Activated CD8-positive, alpha-beta memory T cell treated with anti-CD3 and anti-CD28 coated beads, Interleukin-2, amount 10 ng/mL, durations not matched to agents 7 days and 5 days (primary cell): Measurements from ENCODE around the gene RFX8. TPM values are rescaled to one million over a fixed set of nuclear protein-coding genes. Genes with fewer than 3 reads are reported as not detected.

Experiments used
- ATAC-seq: fragments of 150-1000 bp; cut with Tn5 transposase; one replicate; pipeline ENCODE4 v1.10.0; 2021; ENCODE audit warnings: moderate library complexity
- CTCF ChIA-PET: fragments of 350-600 bp; sonication (Branson Sonifier 250); formaldehyde crosslinking; loops from one replicate; lab custom pipeline; 2021; ENCODE audit warnings: antibody characterized with exemption; lab: Charles Lee
- DNase-seq: peaks from one replicate; pipeline ENCODE4 v3.0.0-alpha.2; 2020
- H3K27ac Mint-ChIP-seq: one replicate; pipeline ENCODE4 v1.8.0; 2021; ENCODE audit warnings: mild to moderate bottlenecking, mixed read lengths
- H3K27me3 Mint-ChIP-seq: one replicate; pipeline ENCODE4 v1.8.0; 2021; ENCODE audit warnings: mixed read lengths
- H3K36me3 Mint-ChIP-seq: one replicate; pipeline ENCODE4 v1.8.0; 2021; ENCODE audit warnings: mild to moderate bottlenecking, mixed read lengths
- H3K4me1 Mint-ChIP-seq: one replicate; pipeline ENCODE4 v1.8.0; 2021; ENCODE audit warnings: mixed read lengths
- H3K4me3 Mint-ChIP-seq: one replicate; pipeline ENCODE4 v1.8.0; 2021; ENCODE audit warnings: mild to moderate bottlenecking, moderate library complexity, mixed read lengths
- H3K9me3 Mint-ChIP-seq: one replicate; pipeline ENCODE4 v1.8.0; 2022; ENCODE audit warnings: low read depth, mixed read lengths
- total RNA-seq, 2 experiments: library from RNA; stranded (reverse); gene quantifications; one replicate each; pipeline ENCODE4 v1.2.3, GENCODE V29; 2021

Gene RFX8
- total RNA-seq, 2 experiments from 2014 or later, result 1.0 to 2.3 TPM

- DNase-seq, result no peak
- no peak for ATAC-seq
- Mint-ChIP-seq H3K9me3 (no peaks in the 10 kb centered on the region), H3K27me3 (peaks cover 60% of the 10 kb centered on the region), H3K4me3 (no peak overlapping the region), H3K36me3 (no peaks in the 10 kb centered on the region), H3K27ac (no peak overlapping the region), H3K4me1 (peaks cover 11% of the 10 kb centered on the region)
- CTCF ChIA-PET, result interaction anchor here (1.3 kb wide), 1 partner anchor 54 kb away, joined by 4 read pairs; no protein-coding TSS in a partner anchor
Measured at GRCh38 chr2:101395545-101396315, 79.2 kb downstream of the RFX8 start.

GRCh38 chr2:101388232-101388631 is 86.7 kb downstream of the RFX8 start:
- no peak overlapping the region for H3K4me3 Mint-ChIP-seq
- ATAC-seq (no peak), DNase-seq (no peak)
- no peak overlapping the region for H3K27ac Mint-ChIP-seq
- no peaks in the 10 kb centered on the region for H3K36me3 Mint-ChIP-seq
- H3K27me3 Mint-ChIP-seq, result peaks cover 72% of the 10 kb centered on the region
- CTCF ChIA-PET, result interaction anchor here (0.8 to 3.9 kb wide), 10 partner anchors 11 to 135 kb away, joined by 3 to 51 read pairs (median 8); partner anchors contain the start of gene CNOT11
- H3K4me1 Mint-ChIP-seq, result peaks cover 11% of the 10 kb centered on the region
- H3K9me3 Mint-ChIP-seq, result no peaks in the 10 kb centered on the region

GRCh38 chr2:101387151-101387834 is 87.6 kb downstream of the RFX8 start, which contains the start of gene CREG2:
Gene CREG2 (minus strand): TSS chr2:101387503. CDS start chr2:101387457, 46 bp downstream.
- peak; percentile 59 for DNase-seq
- ATAC-seq, result peak; percentile 89
- no peaks in the 10 kb centered on the region for H3K9me3 Mint-ChIP-seq
- H3K4me3 Mint-ChIP-seq, result peak within 1 kb of the TSS; percentile 42
- no peak within 1 kb of the TSS for H3K27ac Mint-ChIP-seq
- H3K36me3 Mint-ChIP-seq, result no peaks in the 10 kb centered on the region
- H3K4me1 Mint-ChIP-seq, result peaks cover 11% of the 10 kb centered on the region
- CTCF ChIA-PET, result interaction anchor here (0.6 to 3.9 kb wide), 14 partner anchors 10 to 129 kb away, joined by 3 to 51 read pairs (median 3); no protein-coding TSS in a partner anchor
- H3K27me3 Mint-ChIP-seq, result peaks cover 69% of the 10 kb centered on the region

GRCh38 chr2:101386599-101387150 is 88.2 kb downstream of the RFX8 start:
- CTCF ChIA-PET, result interaction anchor here (0.6 to 3.9 kb wide), 13 partner anchors 12 to 128 kb away, joined by 3 to 51 read pairs (median 3); no protein-coding TSS in a partner anchor
- peak overlapping the region; percentile 42 for H3K4me3 Mint-ChIP-seq
- peaks cover 63% of the 10 kb centered on the region for H3K27me3 Mint-ChIP-seq
- peaks cover 11% of the 10 kb centered on the region for H3K4me1 Mint-ChIP-seq
- no peaks in the 10 kb centered on the region for H3K9me3 Mint-ChIP-seq
- no peak overlapping the region for H3K27ac Mint-ChIP-seq
- ATAC-seq (no peak), DNase-seq (no peak)
- H3K36me3 Mint-ChIP-seq, result no peaks in the 10 kb centered on the region

GRCh38 chr2:101383016-101383541 is 91.8 kb downstream of the RFX8 start:
- ATAC-seq (no peak), DNase-seq (peak; percentile 16)
- H3K27ac Mint-ChIP-seq, result no peak overlapping the region
- peaks cover 52% of the 10 kb centered on the region for H3K27me3 Mint-ChIP-seq
- H3K9me3 Mint-ChIP-seq, result no peaks in the 10 kb centered on the region
- CTCF ChIA-PET, result interaction anchor here (1.8 kb wide), 1 partner anchor 35 kb away, joined by 4 read pairs; no protein-coding TSS in a partner anchor
- no peaks in the 10 kb centered on the region for H3K36me3 Mint-ChIP-seq
- peaks cover 9% of the 10 kb centered on the region for H3K4me1 Mint-ChIP-seq
- no peak overlapping the region for H3K4me3 Mint-ChIP-seq

- no peak for ATAC-seq
- Mint-ChIP-seq H3K9me3 (no peaks in the 10 kb centered on the region), H3K4me3 (no peak overlapping the region), H3K27ac (no peak overlapping the region), H3K27me3 (peaks cover 47% of the 10 kb centered on the region), H3K4me1 (peaks cover 6% of the 10 kb centered on the region), H3K36me3 (no peaks in the 10 kb centered on the region)
- DNase-seq, result no peak
- CTCF ChIA-PET, result interaction anchor here (0.9 kb wide), 1 partner anchor 113 kb away, joined by 5 read pairs; no protein-coding TSS in a partner anchor
Measured at GRCh38 chr2:101382442-101382841, 92.5 kb downstream of the RFX8 start.

- H3K9me3 Mint-ChIP-seq, result no peaks in the 10 kb centered on the region
- CTCF ChIA-PET, result interaction anchor here (1.2 kb wide), 1 partner anchor 38 kb away, joined by 3 read pairs; no protein-coding TSS in a partner anchor
- ATAC-seq (no peak), DNase-seq (no peak)
- no peaks in the 10 kb centered on the region for H3K4me1 Mint-ChIP-seq
- H3K27me3 Mint-ChIP-seq, result peaks cover 32% of the 10 kb centered on the region
- no peak overlapping the region for H3K4me3 Mint-ChIP-seq
- H3K27ac Mint-ChIP-seq, result no peak overlapping the region
- H3K36me3 Mint-ChIP-seq, result no peaks in the 10 kb centered on the region
Measured at GRCh38 chr2:101380376-101380775, 94.5 kb downstream of the RFX8 start.

- no peak for ATAC-seq
- no peak overlapping the region for H3K27ac Mint-ChIP-seq
- H3K4me1 Mint-ChIP-seq, result no peaks in the 10 kb centered on the region
- CTCF ChIA-PET, result no interaction called here
- no peaks in the 10 kb centered on the region for H3K36me3 Mint-ChIP-seq
- no peak overlapping the region for H3K4me3 Mint-ChIP-seq
- no peak for DNase-seq
- H3K27me3 Mint-ChIP-seq, result peaks cover 21% of the 10 kb centered on the region
- H3K9me3 Mint-ChIP-seq, result no peaks in the 10 kb centered on the region
Measured at GRCh38 chr2:101379091-101379490, 95.8 kb downstream of the RFX8 start.

- Mint-ChIP-seq H3K27ac (no peak overlapping the region), H3K9me3 (peaks cover 2% of the 10 kb centered on the region), H3K36me3 (no peaks in the 10 kb centered on the region), H3K4me3 (no peak overlapping the region), H3K27me3 (peaks cover 12% of the 10 kb centered on the region), H3K4me1 (no peaks in the 10 kb centered on the region)
- DNase-seq, result no peak
- ATAC-seq, result no peak
- CTCF ChIA-PET, result no interaction called here
Measured at GRCh38 chr2:101375653-101376052, 99.3 kb downstream of the RFX8 start.

GRCh38 chr2:101374821-101375561 is 99.9 kb downstream of the RFX8 start:
- Mint-ChIP-seq H3K4me3 (no peak overlapping the region), H3K4me1 (no peaks in the 10 kb centered on the region), H3K9me3 (peaks cover 2% of the 10 kb centered on the region), H3K36me3 (no peaks in the 10 kb centered on the region), H3K27ac (no peak overlapping the region), H3K27me3 (peaks cover 12% of the 10 kb centered on the region)
- CTCF ChIA-PET, result interaction anchor here (1.6 kb wide), 1 partner anchor 33 kb away, joined by 6 read pairs; no protein-coding TSS in a partner anchor
- ATAC-seq (no peak), DNase-seq (no peak)

GRCh38 chr2:101372792-101373191 is 102.1 kb downstream of the RFX8 start:
- ATAC-seq (no peak), DNase-seq (no peak)
- Mint-ChIP-seq H3K4me3 (no peak overlapping the region), H3K27ac (no peak overlapping the region), H3K27me3 (peaks cover 2% of the 10 kb centered on the region), H3K36me3 (no peaks in the 10 kb centered on the region), H3K4me1 (no peaks in the 10 kb centered on the region), H3K9me3 (peaks cover 2% of the 10 kb centered on the region)
- CTCF ChIA-PET, result interaction anchor here (1.0 to 1.6 kb wide), 2 partner anchors 10 to 15 kb away, joined by 3 to 6 read pairs; no protein-coding TSS in a partner anchor

GRCh38 chr2:101371636-101372035 is 103.3 kb downstream of the RFX8 start:
- CTCF ChIA-PET, result interaction anchor here (1.0 kb wide), 1 partner anchor 13 kb away, joined by 3 read pairs; no protein-coding TSS in a partner anchor
- no peak for ATAC-seq
- H3K27me3 Mint-ChIP-seq, result peaks cover 2% of the 10 kb centered on the region
- H3K9me3 Mint-ChIP-seq, result peaks cover 2% of the 10 kb centered on the region
- no peak overlapping the region for H3K4me3 Mint-ChIP-seq
- H3K4me1 Mint-ChIP-seq, result no peaks in the 10 kb centered on the region
- no peaks in the 10 kb centered on the region for H3K36me3 Mint-ChIP-seq
- no peak for DNase-seq
- H3K27ac Mint-ChIP-seq, result no peak overlapping the region
